Vein endothelial cell (primary cell): ENCODE data around the gene MAGEC1. TPM values are rescaled to one million over a fixed set of nuclear protein-coding genes. Genes with fewer than 3 reads are reported as not detected.

Experiments
- total RNA-seq: library from RNA; depleted of rRNA; stranded (reverse); fragments of >200 nt; gene quantifications from 2 replicates; pipeline ENCODE4 v1.2.3, GENCODE V29; 2012

Gene MAGEC1
- total RNA-seq = not detected in 2 replicates

DNA sequence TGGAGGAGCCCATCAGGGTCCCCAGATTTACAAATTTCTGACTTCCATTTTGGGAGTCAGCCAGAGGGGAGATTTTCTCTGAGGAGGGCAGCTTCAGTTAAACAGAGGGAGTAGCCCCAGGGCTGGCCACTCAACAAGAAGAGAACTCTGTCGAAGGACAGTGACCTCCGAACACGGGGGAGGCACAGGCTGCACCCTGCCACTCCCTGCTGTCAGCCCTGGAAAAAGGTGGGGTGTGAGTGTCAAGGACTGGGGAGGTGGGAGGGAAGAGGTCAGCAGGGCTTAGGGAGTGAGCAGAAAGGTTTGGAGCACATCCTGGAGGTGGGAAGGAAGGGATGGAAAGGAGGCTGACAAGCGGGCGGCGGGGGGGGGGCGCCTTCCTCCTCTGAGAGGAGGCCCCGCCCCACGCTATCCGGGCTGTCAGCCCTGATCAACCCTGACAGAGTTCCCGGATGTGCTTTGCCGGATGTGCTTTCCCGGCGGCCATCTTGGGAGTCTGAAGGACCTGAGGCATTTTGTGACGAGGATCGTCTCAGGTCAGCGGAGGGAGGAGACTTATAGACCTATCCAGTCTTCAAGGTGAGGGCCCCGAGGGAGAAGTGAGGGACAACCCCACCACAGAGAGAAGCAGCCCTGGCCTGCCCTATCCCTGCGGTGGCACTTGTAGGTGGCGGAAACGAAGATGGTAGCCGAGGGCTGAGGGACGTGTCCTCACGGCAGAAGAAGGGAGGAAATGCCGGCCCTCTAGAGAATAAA, at the start of gene MAGEC1:
Gene MAGEC1 (plus strand): TSS at position 495 of the 756 bp plus-strand sequence. CDS start 1,179 bp downstream, outside the sequence.

Other genes starting within 250 kb of the MAGEC1 start
- not detected in 2 replicates for gene SPANXD, start 205.2 kb upstream of the MAGEC1 start, total RNA-seq
- not detected in 2 replicates for gene MAGEC3, start 65.6 kb upstream of the MAGEC1 start, total RNA-seq